ENCODE results near the gene GNAZ. TPM values are rescaled to one million over a fixed set of nuclear protein-coding genes. Genes with fewer than 3 reads are reported as not detected.
"Not testable (repeated sequence)": the region's sequence is repeated elsewhere in the genome, so short reads cannot be mapped to it uniquely, and the experiment has no call there.

Gene GNAZ
- total RNA-seq: 1 to 10 TPM in 1 of 5 experiments, under 1 TPM in 3, not detected in 1; 0.12 to 2.0 (median 0.31) TPM
- polyA plus RNA-seq: not detected
- total RNA-seq: not detected

DNA sequence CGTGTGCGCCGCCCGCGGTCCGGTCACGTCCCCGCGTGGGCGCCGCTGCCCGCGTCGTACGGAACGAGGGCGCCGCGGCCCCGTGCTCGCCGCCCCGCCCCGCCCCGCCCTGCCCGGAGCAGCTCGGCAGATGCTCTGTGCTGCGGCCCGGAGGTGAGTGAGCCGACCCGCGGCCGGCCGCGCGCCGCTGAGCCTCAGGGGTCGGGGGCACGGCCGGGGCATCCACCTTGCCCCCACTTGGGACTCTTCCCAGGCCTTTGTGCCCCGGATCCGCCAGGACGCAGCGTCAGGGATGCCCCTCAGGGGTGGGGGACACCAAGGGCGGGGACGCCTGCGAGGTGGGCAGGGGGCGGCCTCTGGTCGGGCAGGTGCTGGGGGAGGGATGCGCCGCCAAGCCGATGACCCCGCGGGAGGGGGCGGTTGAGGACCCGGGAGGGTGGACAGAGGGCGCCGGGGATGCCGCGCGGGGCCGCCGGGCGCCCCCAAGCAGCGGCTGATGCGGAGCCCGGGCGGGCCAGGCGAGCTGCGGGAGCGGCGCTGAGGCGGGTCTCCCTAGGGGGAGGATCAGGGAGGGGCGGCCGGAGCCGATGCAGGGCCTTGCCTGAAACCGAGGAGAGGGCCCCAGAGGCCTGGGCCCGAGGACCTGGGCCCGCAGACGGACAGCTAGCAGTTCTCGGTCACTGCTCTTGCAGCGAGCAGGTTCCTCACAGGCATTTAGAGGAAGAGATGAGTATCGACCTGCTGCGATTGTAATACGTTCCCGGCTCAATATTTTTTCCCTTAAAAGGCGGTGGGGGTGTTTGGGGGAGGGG lies at the start of gene GNAZ:
Gene GNAZ, plus strand, starts transcription at position 102 of the 812 bp plus-strand sequence. CDS start 25,177 bp downstream, outside the sequence.
- no peaks in the 10 kb centered on the region for H3K36me3 Mint-ChIP-seq
- H3K27me3 Mint-ChIP-seq: peaks cover 0 to 45% (median 9%) of the 10 kb centered on the region in 5 donors
- H3K4me3 Mint-ChIP-seq: peak within 1 kb of the TSS; percentile 79 to 92 (median 85)
- Histone ChIP-seq H3K9me3 (ENCODE audit: control insufficient read depth in 2 of 3, low read length in 3 of 3) (no peaks in the 10 kb centered on the region), H3K27ac (ENCODE audit: low read depth, low read length) (peak within 1 kb of the TSS; percentile 40), H3K4me1 (ENCODE audit: control insufficient read depth in 2 of 2, insufficient read depth in 2 of 2, low read length in 2 of 2) (peaks cover 9 to 10% of the 10 kb centered on the region in 2 donors), H3K36me3 (ENCODE audit: control insufficient read depth in 2 of 3, insufficient read depth in 3 of 3, low read length in 3 of 3) (no peaks in the 10 kb centered on the region), H3K27me3 (ENCODE audit: control insufficient read depth in 2 of 2, insufficient read depth in 2 of 2, low read length in 2 of 2) (no peaks in the 10 kb centered on the region), H3K4me3 (ENCODE audit: low read length) (peak within 1 kb of the TSS; percentile 75)
- intact Hi-C loops (cut with micrococcal nuclease): loop anchor here in 1 of 2 donors (1.0 to 5.0 kb wide), 2 partner anchors 57 to 75 kb away; partner anchors contain the start of gene RAB36
- ATAC-seq (peak; percentile 59), DNase-seq (peak in 5 of 9 donors; percentile 4 to 23 (median 12))
- ChIA-PET POLR2A (no interaction called here), CTCF (no interaction called here)
- peaks cover 0 to 1% (median 0%) of the 10 kb centered on the region in 11 donors for H3K9me3 Mint-ChIP-seq
- peak within 1 kb of the TSS in 8 of 9 donors; percentile 59 to 90 (median 70) for H3K27ac Mint-ChIP-seq
- H3K4me1 Mint-ChIP-seq: peaks cover 5 to 25% (median 16%) of the 10 kb centered on the region in 7 donors

DNA sequence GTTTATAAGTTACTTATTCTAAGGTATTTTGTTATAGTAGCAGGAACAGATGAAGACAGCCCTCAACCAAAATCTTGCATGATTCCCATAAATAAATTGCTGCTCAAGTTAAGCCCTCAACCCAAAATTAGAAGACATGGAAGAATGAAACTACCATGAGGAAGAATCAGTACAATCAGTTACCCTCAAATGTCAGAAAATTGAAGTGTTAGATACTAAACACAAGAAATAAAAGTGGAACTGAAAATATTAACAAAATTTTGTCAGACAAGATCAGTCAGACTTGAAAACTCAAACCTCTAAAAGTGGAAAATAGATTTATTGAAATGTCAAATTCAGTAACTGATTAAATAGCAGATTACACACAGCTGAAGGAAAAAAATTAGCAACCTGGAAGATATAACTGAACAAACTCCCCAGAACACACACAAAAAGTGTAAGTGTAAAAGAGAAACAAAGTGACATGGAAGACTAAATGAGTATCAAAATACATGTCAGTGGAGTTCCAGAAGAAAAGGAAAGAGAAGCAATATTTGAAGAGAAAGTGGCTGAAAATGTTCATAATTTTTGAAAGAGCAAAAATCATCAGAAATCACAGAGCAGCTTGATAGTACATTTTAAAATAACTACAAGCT lies 49.5 kb upstream of the GNAZ start:
- no peaks in the 10 kb centered on the region for H3K36me3 ChIP-seq (ENCODE audit: control insufficient read depth in 2 of 3, insufficient read depth in 3 of 3, low read length in 3 of 3)
- H3K9me3 ChIP-seq (ENCODE audit: control insufficient read depth in 2 of 3, low read length in 3 of 3): no peaks in the 10 kb centered on the region
- no peaks in the 10 kb centered on the region for H3K27me3 ChIP-seq (ENCODE audit: control insufficient read depth in 2 of 2, insufficient read depth in 2 of 2, low read length in 2 of 2)
- Mint-ChIP-seq H3K4me1 (peaks cover 0 to 4% (median 0%) of the 10 kb centered on the region in 7 donors), H3K4me3 (no peak overlapping the region), H3K27ac (no peak overlapping the region), H3K27me3 (peaks cover 4 to 18% (median 8%) of the 10 kb centered on the region in 5 donors), H3K36me3 (peaks cover 0 to 4% (median 0%) of the 10 kb centered on the region in 5 donors), H3K9me3 (peaks cover 0 to 16% (median 3%) of the 10 kb centered on the region in 11 donors)
- POLR2A ChIA-PET: no interaction called here
- no peak for ATAC-seq
- intact Hi-C loops (cut with micrococcal nuclease): no loop called here
- DNase-seq: no peak
- CTCF ChIA-PET: no interaction called here
- no peak overlapping the region for H3K4me3 ChIP-seq (ENCODE audit: low read length)
- no peak overlapping the region for H3K27ac ChIP-seq (ENCODE audit: low read depth, low read length)
- H3K4me1 ChIP-seq (ENCODE audit: control insufficient read depth in 2 of 2, insufficient read depth in 2 of 2, low read length in 2 of 2): no peaks in the 10 kb centered on the region

DNA sequence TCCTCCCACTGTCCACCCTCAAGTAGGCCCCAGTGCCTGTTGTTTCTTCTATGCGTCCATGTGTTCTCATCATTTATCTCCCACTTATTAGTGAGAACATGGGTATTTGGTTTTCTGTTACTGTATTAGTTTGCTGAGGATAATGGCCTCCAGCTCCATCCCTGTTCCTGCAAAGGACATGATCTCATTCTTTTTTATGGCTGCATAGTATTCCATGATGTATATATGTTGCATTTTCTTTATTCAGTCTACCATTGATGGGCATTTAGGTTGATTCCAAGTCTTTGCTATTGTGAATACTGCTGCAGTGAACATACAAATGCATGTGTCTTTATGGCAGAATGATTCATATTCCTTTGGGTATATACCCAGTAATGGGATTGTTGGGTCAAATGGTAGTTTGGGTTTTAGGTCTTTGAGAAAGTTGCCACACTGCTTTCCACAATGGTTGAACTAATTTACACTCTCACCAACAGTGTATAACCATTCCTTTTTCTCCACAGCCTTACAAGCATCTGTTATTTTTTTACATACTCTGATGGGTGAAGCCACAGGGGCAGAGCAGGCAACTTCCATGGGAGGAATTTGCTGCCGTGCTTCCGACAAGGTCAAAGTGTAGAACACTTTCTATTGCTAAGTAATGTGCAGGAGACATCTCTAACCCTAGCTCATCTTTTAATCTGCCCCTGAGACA lies 48.5 kb upstream of the GNAZ start:
- H3K36me3 ChIP-seq (ENCODE audit: control insufficient read depth in 2 of 3, insufficient read depth in 3 of 3, low read length in 3 of 3); H3K27ac ChIP-seq (ENCODE audit: low read depth, low read length); H3K4me1 Mint-ChIP-seq; DNase-seq; H3K9me3 ChIP-seq (ENCODE audit: control insufficient read depth in 2 of 3, low read length in 3 of 3); H3K27ac Mint-ChIP-seq; H3K4me1 ChIP-seq (ENCODE audit: control insufficient read depth in 2 of 2, insufficient read depth in 2 of 2, low read length in 2 of 2); intact Hi-C loops (cut with micrococcal nuclease); H3K27me3 ChIP-seq (ENCODE audit: control insufficient read depth in 2 of 2, insufficient read depth in 2 of 2, low read length in 2 of 2); H3K4me3 Mint-ChIP-seq; H3K4me3 ChIP-seq (ENCODE audit: low read length); ATAC-seq; H3K36me3 Mint-ChIP-seq; POLR2A ChIA-PET; CTCF ChIA-PET: not testable (repeated sequence)
- Mint-ChIP-seq H3K9me3 (peaks cover 0 to 16% (median 3%) of the 10 kb centered on the region in 11 donors), H3K27me3 (peaks cover 0 to 13% (median 3%) of the 10 kb centered on the region in 5 donors)

DNA sequence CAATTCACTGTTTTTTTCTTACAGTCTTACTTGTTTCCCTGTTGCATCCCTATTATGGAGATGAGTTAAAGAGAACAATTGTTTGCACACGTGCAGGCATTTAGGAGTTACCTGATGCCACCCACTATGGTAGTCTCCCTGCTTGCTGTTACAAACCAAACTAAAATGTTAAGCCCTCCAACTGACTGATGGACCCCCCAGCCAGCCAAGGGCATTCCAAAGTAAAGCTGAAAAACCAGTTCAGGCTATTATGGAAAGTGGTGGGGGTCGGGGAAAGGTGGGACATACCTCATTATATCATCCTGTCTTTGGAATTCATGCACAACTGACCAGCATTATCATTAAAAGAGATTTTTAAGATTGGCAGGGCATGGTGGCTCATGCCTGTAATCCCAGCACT lies 47.0 kb upstream of the GNAZ start:
- no peaks in the 10 kb centered on the region for H3K4me1 Mint-ChIP-seq
- intact Hi-C loops (cut with micrococcal nuclease): no loop called here
- Histone ChIP-seq H3K27me3 (ENCODE audit: control insufficient read depth in 2 of 2, insufficient read depth in 2 of 2, low read length in 2 of 2) (no peaks in the 10 kb centered on the region), H3K27ac (ENCODE audit: low read depth, low read length) (no peak overlapping the region), H3K9me3 (ENCODE audit: control insufficient read depth in 2 of 3, low read length in 3 of 3) (no peaks in the 10 kb centered on the region), H3K36me3 (ENCODE audit: control insufficient read depth in 2 of 3, insufficient read depth in 3 of 3, low read length in 3 of 3) (no peaks in the 10 kb centered on the region), H3K4me3 (ENCODE audit: low read length) (no peak overlapping the region), H3K4me1 (ENCODE audit: control insufficient read depth in 2 of 2, insufficient read depth in 2 of 2, low read length in 2 of 2) (no peaks in the 10 kb centered on the region)
- H3K36me3 Mint-ChIP-seq: peaks cover 0 to 4% (median 0%) of the 10 kb centered on the region in 5 donors
- POLR2A ChIA-PET: interaction anchor here (0.6 kb wide), 1 partner anchor 123 kb away, joined by 3 read pairs; no protein-coding TSS in a partner anchor
- ATAC-seq (no peak), DNase-seq (no peak)
- CTCF ChIA-PET: interaction anchor here (1.0 kb wide), 1 partner anchor 270 kb away, joined by 3 read pairs; no protein-coding TSS in a partner anchor
- no peak overlapping the region for H3K27ac Mint-ChIP-seq
- H3K27me3 Mint-ChIP-seq: peaks cover 0 to 10% (median 0%) of the 10 kb centered on the region in 5 donors
- peaks cover 0 to 16% (median 3%) of the 10 kb centered on the region in 11 donors for H3K9me3 Mint-ChIP-seq
- H3K4me3 Mint-ChIP-seq: no peak overlapping the region

DNA sequence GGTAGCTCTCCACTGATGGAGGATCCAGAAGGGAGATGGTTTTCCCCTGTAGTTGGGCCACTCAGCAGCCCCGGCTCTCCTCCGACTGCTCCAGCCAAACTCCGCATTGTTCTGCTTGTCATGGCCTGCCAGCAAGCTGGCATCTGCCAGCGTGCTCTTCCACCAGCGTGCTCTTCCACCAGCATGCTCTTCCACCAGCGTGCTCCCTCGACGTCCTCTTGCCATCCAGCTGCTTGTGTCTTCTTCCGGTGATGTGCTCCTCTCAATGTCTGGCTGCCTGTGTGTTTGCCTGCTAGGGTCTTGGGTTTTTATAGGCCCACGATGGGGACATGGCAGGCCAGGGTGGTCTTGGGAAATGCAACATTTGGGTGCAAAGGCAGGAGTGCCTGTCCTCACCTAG lies 43.5 kb upstream of the GNAZ start:
- H3K9me3 ChIP-seq (ENCODE audit: control insufficient read depth in 2 of 3, low read length in 3 of 3): no peaks in the 10 kb centered on the region
- no peak for ATAC-seq
- H3K27ac Mint-ChIP-seq: no peak overlapping the region
- H3K4me3 ChIP-seq (ENCODE audit: low read length): no peak overlapping the region
- intact Hi-C loops (cut with micrococcal nuclease): no loop called here
- peaks cover 0 to under 1% (median 0%) of the 10 kb centered on the region in 5 donors for H3K36me3 Mint-ChIP-seq
- ChIA-PET CTCF (interaction anchor here (0.8 kb wide), 1 partner anchor 10 kb away, joined by 3 read pairs; no protein-coding TSS in a partner anchor), POLR2A (no interaction called here)
- H3K27me3 ChIP-seq (ENCODE audit: control insufficient read depth in 2 of 2, insufficient read depth in 2 of 2, low read length in 2 of 2): no peaks in the 10 kb centered on the region
- peaks cover 0 to 9% (median 0%) of the 10 kb centered on the region in 5 donors for H3K27me3 Mint-ChIP-seq
- no peak overlapping the region for H3K27ac ChIP-seq (ENCODE audit: low read depth, low read length)
- no peak overlapping the region for H3K4me3 Mint-ChIP-seq
- H3K4me1 ChIP-seq (ENCODE audit: control insufficient read depth in 2 of 2, insufficient read depth in 2 of 2, low read length in 2 of 2): no peaks in the 10 kb centered on the region
- no peaks in the 10 kb centered on the region for H3K4me1 Mint-ChIP-seq
- no peaks in the 10 kb centered on the region for H3K36me3 ChIP-seq (ENCODE audit: control insufficient read depth in 2 of 3, insufficient read depth in 3 of 3, low read length in 3 of 3)
- H3K9me3 Mint-ChIP-seq: peaks cover 0 to 4% (median 0%) of the 10 kb centered on the region in 11 donors
- DNase-seq: no peak

DNA sequence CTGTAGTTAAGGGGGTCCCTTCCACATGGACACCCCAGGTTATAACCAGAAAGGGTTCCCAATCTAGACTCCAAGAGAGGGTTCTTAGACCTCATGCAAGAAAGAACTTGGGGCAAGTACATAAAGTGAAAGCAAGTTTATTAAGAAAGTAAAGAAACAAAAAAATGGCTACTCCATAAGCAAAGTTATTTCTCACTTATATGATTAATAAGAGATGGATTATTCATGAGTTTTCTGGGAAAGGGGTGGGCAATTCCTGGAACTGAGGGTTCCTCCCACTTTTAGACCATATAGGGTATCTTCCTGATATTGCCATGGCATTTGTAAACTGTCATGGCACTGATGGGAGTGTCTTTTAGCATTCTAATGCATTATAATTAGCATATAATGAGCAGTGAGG lies 42.5 kb upstream of the GNAZ start:
- DNase-seq; H3K4me3 Mint-ChIP-seq; H3K27ac ChIP-seq (ENCODE audit: low read depth, low read length); H3K4me3 ChIP-seq (ENCODE audit: low read length); H3K9me3 ChIP-seq (ENCODE audit: control insufficient read depth in 2 of 3, low read length in 3 of 3); POLR2A ChIA-PET; H3K27me3 Mint-ChIP-seq; CTCF ChIA-PET; H3K4me1 Mint-ChIP-seq; H3K27me3 ChIP-seq (ENCODE audit: control insufficient read depth in 2 of 2, insufficient read depth in 2 of 2, low read length in 2 of 2); H3K36me3 Mint-ChIP-seq; H3K27ac Mint-ChIP-seq; ATAC-seq; intact Hi-C loops (cut with micrococcal nuclease); H3K9me3 Mint-ChIP-seq; H3K36me3 ChIP-seq (ENCODE audit: control insufficient read depth in 2 of 3, insufficient read depth in 3 of 3, low read length in 3 of 3); H3K4me1 ChIP-seq (ENCODE audit: control insufficient read depth in 2 of 2, insufficient read depth in 2 of 2, low read length in 2 of 2): not testable (repeated sequence)

Measured in naive thymus-derived CD4-positive, alpha-beta T cell (primary cell).